ENCODE measurements around the gene WNT5B. TPM values are rescaled to one million over a fixed set of nuclear protein-coding genes. Genes with fewer than 3 reads are reported as not detected.

WNT5B gene
- total RNA-seq, 1 donor = 16.6 TPM

- DNase-seq (ENCODE audit: low read depth) = no peak
- no peak for TF ChIP-seq CTCF (IDR thresholded peaks at IDR 0.05; ENCODE audit: insufficient read depth, low read length)
- no peak overlapping the region for H3K4me3 ChIP-seq (ENCODE audit: low read depth, low read length)
These were observed 37.2 kb downstream of the WNT5B start for GRCh38 chr12:1666215-1666614.

GRCh38 chr12:1666685-1667162, 37.7 kb downstream of the WNT5B start:
- no peak for DNase-seq (ENCODE audit: low read depth)
- H3K4me3 ChIP-seq (ENCODE audit: low read depth, low read length) = no peak overlapping the region
- TF ChIP-seq CTCF (IDR thresholded peaks at IDR 0.05; ENCODE audit: insufficient read depth, low read length) = no peak

- no peak for DNase-seq (ENCODE audit: low read depth)
- no peak overlapping the region for H3K4me3 ChIP-seq (ENCODE audit: low read depth, low read length)
- TF ChIP-seq CTCF (IDR thresholded peaks at IDR 0.05; ENCODE audit: insufficient read depth, low read length) = no peak
These were observed 40.0 kb downstream of the WNT5B start for GRCh38 chr12:1668833-1669543.

- TF ChIP-seq CTCF (IDR thresholded peaks at IDR 0.05; ENCODE audit: insufficient read depth, low read length) = no peak
- DNase-seq (ENCODE audit: low read depth) = no peak
- no peak overlapping the region for H3K4me3 ChIP-seq (ENCODE audit: low read depth, low read length)
These were observed 41.6 kb downstream of the WNT5B start for GRCh38 chr12:1670358-1671268.

GRCh38 chr12:1676043-1676442, 47.0 kb downstream of the WNT5B start:
- DNase-seq (ENCODE audit: low read depth) = no peak
- TF ChIP-seq CTCF (IDR thresholded peaks at IDR 0.05; ENCODE audit: insufficient read depth, low read length) = no peak
- H3K4me3 ChIP-seq (ENCODE audit: low read depth, low read length) = no peak overlapping the region

- no peak for TF ChIP-seq CTCF (IDR thresholded peaks at IDR 0.05; ENCODE audit: insufficient read depth, low read length)
- H3K4me3 ChIP-seq (ENCODE audit: low read depth, low read length) = no peak overlapping the region
- DNase-seq (ENCODE audit: low read depth) = no peak
These were observed 51.9 kb downstream of the WNT5B start for GRCh38 chr12:1680804-1681492.

Data from fibroblast of the aortic adventitia (primary cell).